Activated T-helper 17 cell treated with anti-CD3 and anti-CD28 coated beads, Interleukin-2, amount 50 U/mL, for 72 hours (primary cell): Measurements from ENCODE around the gene PCSK6. TPM values are rescaled to one million over a fixed set of nuclear protein-coding genes. Genes with fewer than 3 reads are reported as not detected.
"Not testable (repeated sequence)": the region's sequence is repeated elsewhere in the genome, so short reads cannot be mapped to it uniquely, and the experiment has no call there.

ENCODE experiments used
- ATAC-seq: fragments of 150-1000 bp; cut with Tn5 transposase; replicated peaks from 2 replicates; pipeline ENCODE4 v1.10.0; 2021; ENCODE audit warnings: mild to moderate bottlenecking, moderate library complexity
- H3K27ac Mint-ChIP-seq: one replicate; pipeline ENCODE4 v1.8.0; 2022; ENCODE audit warnings: mixed read lengths
- H3K27me3 Mint-ChIP-seq: one replicate; pipeline ENCODE4 v1.8.0; 2022; ENCODE audit warnings: mixed read lengths
- H3K36me3 Mint-ChIP-seq: one replicate; pipeline ENCODE4 v1.8.0; 2022; ENCODE audit warnings: low read depth, mild to moderate bottlenecking, mixed read lengths
- H3K4me1 Mint-ChIP-seq: one replicate; pipeline ENCODE4 v1.8.0; 2022; ENCODE audit warnings: mixed read lengths
- H3K4me3 Mint-ChIP-seq: one replicate; pipeline ENCODE4 v1.8.0; 2022; ENCODE audit warnings: mild to moderate bottlenecking, mixed read lengths
- H3K9me3 Mint-ChIP-seq: one replicate; pipeline ENCODE4 v1.8.0; 2022; ENCODE audit warnings: mixed read lengths
- total RNA-seq, 2 donors: library from RNA; stranded (reverse); gene quantifications; one replicate each; pipeline ENCODE4 v1.2.3, GENCODE V29; 2022

The PCSK6 gene
- total RNA-seq, 2 donors from 2014 or later, result 0.56 to 1.3 TPM

DNA sequence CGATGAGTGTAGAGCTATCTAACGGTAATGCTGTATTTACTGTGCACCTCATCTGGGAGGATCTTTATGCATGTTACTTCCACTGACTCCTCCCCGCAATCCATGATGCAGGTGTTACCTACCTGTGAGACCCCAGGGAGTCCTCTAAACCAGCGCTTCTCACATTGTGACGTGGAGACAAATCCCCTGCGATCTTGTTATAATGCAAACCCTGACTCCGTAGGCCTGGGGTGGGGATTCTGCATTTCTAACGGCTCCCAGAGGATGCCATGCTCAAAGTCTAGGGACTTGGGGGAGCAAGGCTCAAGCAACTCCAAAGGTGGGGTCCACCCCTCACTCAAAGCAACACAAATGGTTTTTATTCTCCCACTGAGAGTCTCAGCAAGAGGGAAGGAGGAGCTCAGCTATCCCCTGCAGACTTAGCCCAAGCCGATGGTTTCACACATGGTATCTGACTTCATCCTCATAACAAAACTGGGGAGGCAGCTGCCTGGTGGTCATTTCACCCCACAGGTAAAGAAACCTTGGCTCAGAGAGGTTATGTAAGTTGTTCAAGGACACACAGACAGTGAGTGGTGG is 63.6 kb downstream of the PCSK6 start:
- H3K4me3 Mint-ChIP-seq, result no peak overlapping the region
- no peak for ATAC-seq
- no peaks in the 10 kb centered on the region for H3K4me1 Mint-ChIP-seq
- H3K9me3 Mint-ChIP-seq, result peaks cover 3% of the 10 kb centered on the region
- H3K36me3 Mint-ChIP-seq, result no peaks in the 10 kb centered on the region
- no peak overlapping the region for H3K27ac Mint-ChIP-seq
- H3K27me3 Mint-ChIP-seq, result peaks cover 15% of the 10 kb centered on the region

DNA sequence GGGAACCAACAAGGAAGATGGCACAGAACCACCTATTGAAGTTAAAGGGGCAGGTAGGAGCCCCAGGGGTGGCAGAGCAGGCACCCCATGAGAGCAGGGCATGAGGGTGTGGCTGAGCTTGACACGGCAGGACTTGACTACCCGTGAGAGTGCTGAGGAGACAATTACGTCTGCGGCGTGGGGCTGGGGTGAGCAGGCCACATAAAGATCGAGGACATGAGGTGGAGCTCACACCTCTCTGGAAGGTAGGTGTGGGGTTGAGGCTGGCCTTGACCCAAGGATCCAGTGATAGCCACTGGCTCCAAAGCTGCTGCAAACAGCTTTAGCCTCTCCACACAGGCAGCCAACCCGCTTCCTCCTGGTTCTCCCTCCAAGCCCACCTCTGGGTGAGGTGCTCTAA is 64.5 kb downstream of the PCSK6 start:
- no peak for ATAC-seq
- Mint-ChIP-seq H3K36me3 (no peaks in the 10 kb centered on the region), H3K4me3 (no peak overlapping the region), H3K4me1 (no peaks in the 10 kb centered on the region), H3K27ac (no peak overlapping the region), H3K9me3 (peaks cover 3% of the 10 kb centered on the region), H3K27me3 (peaks cover 15% of the 10 kb centered on the region)

DNA sequence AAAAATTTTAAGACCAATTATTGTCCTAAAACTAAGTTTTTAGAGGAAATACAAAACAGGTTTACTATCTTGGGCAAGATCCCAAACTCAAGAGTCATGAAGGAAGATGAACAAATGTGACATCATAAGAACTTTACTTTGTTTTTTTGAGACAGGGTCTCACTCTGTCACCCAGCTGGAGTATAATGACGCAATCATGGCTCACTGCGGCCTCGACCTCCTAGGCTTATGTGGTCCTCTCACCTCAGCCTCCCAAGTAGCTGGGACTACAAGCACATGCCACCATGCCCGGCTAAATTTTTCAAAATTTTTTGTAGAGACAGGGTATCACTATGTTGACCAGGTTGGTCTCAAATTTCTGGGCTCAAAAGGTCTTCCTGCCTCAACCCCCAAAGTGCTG is 69.3 kb downstream of the PCSK6 start:
- Mint-ChIP-seq H3K36me3 (no peaks in the 10 kb centered on the region), H3K27me3 (peaks cover 21% of the 10 kb centered on the region), H3K4me1 (no peaks in the 10 kb centered on the region), H3K27ac (no peak overlapping the region), H3K4me3 (no peak overlapping the region), H3K9me3 (peaks cover 3% of the 10 kb centered on the region)
- ATAC-seq, result no peak

DNA sequence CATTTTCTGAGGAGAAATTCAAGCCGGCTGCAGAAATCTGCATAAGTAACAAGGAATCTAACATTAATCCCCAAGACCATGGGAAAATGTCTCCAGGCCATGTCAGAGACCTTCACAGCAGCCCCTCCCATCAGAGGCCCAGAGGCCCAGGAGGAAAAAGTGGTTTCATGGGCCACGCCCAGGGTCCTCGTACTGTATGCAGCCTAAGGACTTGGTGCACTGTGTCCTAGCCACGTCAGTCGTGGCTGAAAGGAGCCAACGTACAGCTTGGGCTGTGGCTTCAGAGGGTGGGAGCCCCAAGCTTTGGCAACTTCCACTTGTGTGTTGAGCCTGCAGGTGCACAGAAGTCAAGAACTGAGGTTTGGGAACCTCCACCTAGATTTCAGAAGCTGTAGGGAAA is 73.0 kb downstream of the PCSK6 start:
- H3K27ac Mint-ChIP-seq, H3K4me1 Mint-ChIP-seq, ATAC-seq, H3K36me3 Mint-ChIP-seq, H3K4me3 Mint-ChIP-seq, H3K9me3 Mint-ChIP-seq: not testable (repeated sequence)
- peaks cover 10% of the 10 kb centered on the region for H3K27me3 Mint-ChIP-seq

DNA sequence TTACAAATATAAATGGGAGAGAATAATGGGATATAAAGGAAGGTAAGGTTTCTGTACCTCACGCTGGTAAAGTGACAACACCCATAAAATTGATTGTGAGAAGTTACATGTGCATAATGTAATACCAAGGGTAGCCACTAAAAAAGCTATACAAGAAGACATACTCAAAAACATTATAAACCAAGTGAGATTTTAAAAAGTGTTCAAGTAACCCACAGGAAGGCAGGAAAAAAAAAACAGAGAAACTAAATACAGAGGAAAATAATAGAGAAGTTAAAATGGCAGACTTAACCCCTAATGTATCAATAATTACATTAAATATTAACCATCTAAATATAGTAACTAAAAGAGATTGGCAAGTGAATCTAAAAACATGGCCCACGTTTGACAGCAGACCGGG is 76.3 kb downstream of the PCSK6 start:
- no peak overlapping the region for H3K4me3 Mint-ChIP-seq
- no peaks in the 10 kb centered on the region for H3K9me3 Mint-ChIP-seq
- peaks cover 4% of the 10 kb centered on the region for H3K4me1 Mint-ChIP-seq
- H3K27ac Mint-ChIP-seq, result no peak overlapping the region
- no peaks in the 10 kb centered on the region for H3K36me3 Mint-ChIP-seq
- ATAC-seq, result no peak
- peaks cover 18% of the 10 kb centered on the region for H3K27me3 Mint-ChIP-seq

DNA sequence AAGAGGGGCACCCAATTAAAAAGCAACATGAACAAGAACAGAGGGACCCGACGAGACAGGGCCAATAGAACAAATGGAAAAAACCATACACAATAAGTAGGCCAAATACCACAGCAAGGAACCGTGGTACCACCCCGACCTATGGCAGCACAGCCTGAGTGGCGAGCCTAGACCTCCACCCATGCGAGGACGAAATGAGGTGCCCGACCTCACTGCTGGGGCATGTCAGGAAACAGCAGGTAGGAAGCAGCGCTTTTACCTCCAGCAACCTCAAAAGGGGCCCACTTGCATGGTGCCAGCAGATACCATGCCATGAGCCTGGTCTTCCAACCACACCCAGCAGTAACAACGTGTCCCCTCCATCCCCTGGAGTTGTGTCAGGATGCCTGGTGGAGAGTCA is 77.9 kb downstream of the PCSK6 start:
- H3K27me3 Mint-ChIP-seq, result peaks cover 29% of the 10 kb centered on the region
- ATAC-seq, result no peak
- no peak overlapping the region for H3K27ac Mint-ChIP-seq
- no peaks in the 10 kb centered on the region for H3K9me3 Mint-ChIP-seq
- H3K4me3 Mint-ChIP-seq, result no peak overlapping the region
- H3K4me1 Mint-ChIP-seq, result peaks cover 9% of the 10 kb centered on the region
- H3K36me3 Mint-ChIP-seq, result no peaks in the 10 kb centered on the region

DNA sequence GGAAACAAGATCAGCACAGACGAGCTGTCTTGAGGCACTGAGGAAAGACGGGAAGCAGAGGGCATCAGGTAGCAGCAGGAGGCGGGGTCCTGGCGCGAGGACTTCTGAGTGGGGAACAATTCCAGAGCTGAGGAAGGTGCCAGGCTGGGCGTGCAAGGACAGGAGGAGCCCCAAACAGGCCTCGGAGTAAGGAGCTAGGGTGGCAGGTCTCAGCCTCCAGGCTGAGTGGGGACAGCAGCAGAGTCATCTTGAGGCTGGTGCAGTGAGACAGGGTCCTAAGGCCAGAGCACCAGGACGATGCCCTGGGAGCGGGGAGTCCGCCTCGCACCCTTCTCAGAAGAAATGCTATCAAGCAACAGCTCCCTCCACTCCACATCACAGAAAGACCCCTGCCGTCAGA is 78.4 kb downstream of the PCSK6 start:
- no peak for ATAC-seq
- Mint-ChIP-seq H3K27ac (no peak overlapping the region), H3K9me3 (no peaks in the 10 kb centered on the region), H3K27me3 (peaks cover 32% of the 10 kb centered on the region), H3K4me3 (no peak overlapping the region), H3K4me1 (peaks cover 9% of the 10 kb centered on the region), H3K36me3 (no peaks in the 10 kb centered on the region)

DNA sequence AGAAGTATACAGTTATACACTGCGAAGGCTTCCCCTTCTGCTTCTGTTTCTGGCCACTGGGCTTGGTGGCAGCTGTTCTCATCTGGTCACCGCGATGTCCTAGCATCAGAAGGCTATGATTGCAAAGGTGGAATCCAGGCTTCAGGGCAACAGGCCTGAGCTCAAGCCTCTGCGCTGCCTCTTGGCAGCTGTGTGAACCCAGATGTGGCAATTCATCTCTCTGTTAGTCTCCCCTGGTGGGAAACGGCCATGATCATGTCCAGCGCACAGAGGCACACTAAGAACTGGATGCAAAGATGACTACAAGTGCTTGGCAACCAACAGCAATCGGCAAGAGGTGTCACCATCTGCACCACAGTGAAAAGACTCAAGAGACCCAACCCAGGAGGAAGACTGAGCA is 78.9 kb downstream of the PCSK6 start:
- Mint-ChIP-seq H3K27ac (no peak overlapping the region), H3K9me3 (no peaks in the 10 kb centered on the region), H3K27me3 (peaks cover 31% of the 10 kb centered on the region), H3K4me1 (peaks cover 9% of the 10 kb centered on the region), H3K36me3 (no peaks in the 10 kb centered on the region), H3K4me3 (no peak overlapping the region)
- ATAC-seq, result no peak

DNA sequence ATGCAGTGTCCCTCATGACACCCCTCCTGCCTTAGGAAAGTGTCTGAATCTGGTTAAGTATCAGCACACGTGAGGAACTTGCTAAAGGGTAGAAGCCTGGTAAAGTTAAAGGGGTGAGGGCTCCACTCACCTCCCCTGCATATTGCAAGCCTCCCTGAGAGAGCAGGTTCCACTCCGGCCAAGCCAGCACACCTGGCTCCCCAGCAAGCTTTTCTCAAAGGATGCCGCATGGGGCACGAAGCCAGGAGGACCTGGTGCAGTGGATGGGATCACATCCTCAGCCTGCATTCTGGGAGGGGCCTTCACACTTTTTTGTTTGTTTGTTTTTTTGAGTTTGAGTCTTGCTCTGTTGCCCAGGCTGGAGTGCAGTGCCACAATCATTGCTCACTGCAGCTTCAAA is 79.9 kb downstream of the PCSK6 start:
- no peaks in the 10 kb centered on the region for H3K9me3 Mint-ChIP-seq
- no peaks in the 10 kb centered on the region for H3K36me3 Mint-ChIP-seq
- H3K4me1 Mint-ChIP-seq, result peaks cover 9% of the 10 kb centered on the region
- H3K27ac Mint-ChIP-seq, result no peak overlapping the region
- H3K27me3 Mint-ChIP-seq, result peaks cover 30% of the 10 kb centered on the region
- H3K4me3 Mint-ChIP-seq, result no peak overlapping the region
- no peak for ATAC-seq

DNA sequence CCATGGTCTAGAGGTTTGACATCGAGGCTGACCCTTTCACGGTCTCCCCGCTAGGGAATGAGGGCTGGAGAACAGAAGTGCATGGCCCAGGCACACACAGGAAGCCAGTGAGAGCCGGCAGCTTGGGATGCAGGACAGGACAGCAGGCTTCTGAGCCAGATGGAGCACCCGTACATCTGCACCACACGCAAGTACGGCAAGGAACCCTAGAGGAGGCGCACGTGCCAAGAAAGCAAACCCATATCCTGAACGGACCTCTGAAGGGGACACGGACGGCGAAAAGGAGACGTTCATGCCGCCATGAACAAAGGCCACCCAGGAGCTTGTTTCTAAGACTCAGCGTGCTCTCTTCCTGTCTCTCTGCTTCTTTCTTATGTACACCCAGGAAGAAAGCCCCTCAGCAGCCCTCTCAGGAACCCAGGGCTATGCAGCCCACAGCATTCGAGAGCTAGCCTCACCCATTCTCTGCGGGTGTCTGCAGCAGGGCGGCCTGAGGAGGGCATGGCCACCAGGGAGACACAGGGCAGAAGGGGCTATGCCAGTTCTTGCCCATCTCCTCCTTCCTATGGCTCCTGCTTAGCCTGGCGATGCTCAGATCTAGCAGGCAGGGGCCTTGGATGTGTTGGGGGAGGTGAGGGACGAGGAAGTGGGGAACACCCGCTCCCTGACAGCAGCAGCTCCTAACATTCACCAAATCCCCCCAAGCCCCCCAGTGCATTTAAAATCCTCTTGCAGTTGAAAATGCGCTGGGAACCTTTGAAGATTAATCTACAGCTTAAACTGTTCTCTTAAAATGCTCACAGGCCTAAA is 81.3 kb downstream of the PCSK6 start:
- no peaks in the 10 kb centered on the region for H3K36me3 Mint-ChIP-seq
- ATAC-seq, result no peak
- H3K4me3 Mint-ChIP-seq, result no peak overlapping the region
- peaks cover 30% of the 10 kb centered on the region for H3K27me3 Mint-ChIP-seq
- H3K9me3 Mint-ChIP-seq, result no peaks in the 10 kb centered on the region
- no peak overlapping the region for H3K27ac Mint-ChIP-seq
- peaks cover 9% of the 10 kb centered on the region for H3K4me1 Mint-ChIP-seq

DNA sequence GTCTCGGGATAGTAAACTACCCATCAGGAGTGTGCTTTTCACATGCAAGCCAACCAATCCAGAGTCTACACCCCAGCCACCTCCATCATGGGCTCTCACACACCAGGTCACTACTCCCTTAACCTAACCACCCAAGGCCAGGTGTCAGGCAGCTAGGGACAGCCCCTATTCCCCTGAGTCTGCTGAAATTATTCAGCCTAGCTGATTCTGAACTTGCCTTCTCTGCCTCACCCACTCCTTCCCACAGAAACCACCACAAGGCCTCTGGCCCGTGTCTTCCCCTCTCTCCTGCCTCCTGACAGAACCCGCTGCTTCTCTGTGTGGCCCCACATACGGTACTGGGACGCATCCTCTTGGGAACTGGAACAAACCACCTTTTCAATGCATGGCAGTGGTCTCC is 82.1 kb downstream of the PCSK6 start:
- H3K4me1 Mint-ChIP-seq, result peaks cover 9% of the 10 kb centered on the region
- no peaks in the 10 kb centered on the region for H3K9me3 Mint-ChIP-seq
- peak; percentile 82 for ATAC-seq
- peaks cover 30% of the 10 kb centered on the region for H3K27me3 Mint-ChIP-seq
- H3K27ac Mint-ChIP-seq, result no peak overlapping the region
- no peak overlapping the region for H3K4me3 Mint-ChIP-seq
- H3K36me3 Mint-ChIP-seq, result no peaks in the 10 kb centered on the region

DNA sequence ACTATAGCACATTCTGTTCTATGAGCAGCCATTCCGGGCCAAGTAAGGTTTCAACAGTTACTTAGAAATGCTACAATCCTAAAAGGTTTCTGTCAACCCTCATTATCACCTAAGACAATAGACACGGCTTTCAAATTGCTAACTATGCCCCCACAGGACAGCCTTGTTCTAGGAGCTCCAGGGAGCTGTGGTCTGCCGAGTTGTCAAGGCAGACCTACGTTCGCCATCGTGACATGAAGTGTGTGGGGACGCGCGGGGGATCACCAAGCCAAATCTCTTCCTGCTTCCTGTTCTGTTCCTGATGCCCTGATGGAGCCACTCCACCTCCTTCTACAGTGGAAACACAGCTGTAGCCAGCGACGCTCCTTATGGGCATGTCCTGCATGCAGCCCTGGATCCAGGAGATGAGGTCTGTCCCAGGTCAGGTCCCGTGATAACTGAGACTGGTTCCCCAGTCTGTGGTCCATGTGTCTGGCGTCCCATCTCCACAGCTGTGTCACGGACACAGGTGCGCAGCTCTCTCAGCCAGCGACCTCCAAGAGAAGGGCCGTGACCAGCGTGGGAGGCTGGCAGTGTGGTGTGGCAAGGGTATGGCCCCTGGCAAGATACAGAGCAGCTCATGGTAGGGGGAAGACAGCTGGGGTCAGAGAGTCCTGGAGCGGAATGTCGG is 82.8 kb downstream of the PCSK6 start:
- no peaks in the 10 kb centered on the region for H3K9me3 Mint-ChIP-seq
- H3K36me3 Mint-ChIP-seq, result no peaks in the 10 kb centered on the region
- H3K4me1 Mint-ChIP-seq, result peaks cover 9% of the 10 kb centered on the region
- no peak overlapping the region for H3K27ac Mint-ChIP-seq
- ATAC-seq, result no peak
- no peak overlapping the region for H3K4me3 Mint-ChIP-seq
- peaks cover 30% of the 10 kb centered on the region for H3K27me3 Mint-ChIP-seq

DNA sequence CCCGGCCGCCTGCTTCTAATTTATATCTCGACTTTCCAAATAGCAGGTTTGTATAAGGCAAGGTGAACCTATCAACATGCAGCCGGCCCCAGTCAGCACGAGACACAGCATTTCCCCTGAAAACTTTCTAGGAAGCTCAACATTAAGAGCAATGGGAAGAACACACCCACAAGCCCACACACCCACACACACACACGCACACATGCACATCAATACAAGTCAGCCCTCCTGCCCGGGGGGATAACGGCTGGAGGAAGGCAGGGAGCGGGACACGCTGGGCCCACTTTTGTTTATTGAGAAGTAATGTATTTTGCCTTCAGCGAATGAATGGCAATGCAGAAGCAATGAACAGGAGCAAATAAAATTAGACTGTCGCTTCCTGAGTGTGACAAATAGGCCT is 83.5 kb downstream of the PCSK6 start:
- ATAC-seq, result no peak
- Mint-ChIP-seq H3K4me3 (no peak overlapping the region), H3K27me3 (peaks cover 30% of the 10 kb centered on the region), H3K4me1 (peaks cover 9% of the 10 kb centered on the region), H3K27ac (no peak overlapping the region), H3K9me3 (no peaks in the 10 kb centered on the region), H3K36me3 (no peaks in the 10 kb centered on the region)

DNA sequence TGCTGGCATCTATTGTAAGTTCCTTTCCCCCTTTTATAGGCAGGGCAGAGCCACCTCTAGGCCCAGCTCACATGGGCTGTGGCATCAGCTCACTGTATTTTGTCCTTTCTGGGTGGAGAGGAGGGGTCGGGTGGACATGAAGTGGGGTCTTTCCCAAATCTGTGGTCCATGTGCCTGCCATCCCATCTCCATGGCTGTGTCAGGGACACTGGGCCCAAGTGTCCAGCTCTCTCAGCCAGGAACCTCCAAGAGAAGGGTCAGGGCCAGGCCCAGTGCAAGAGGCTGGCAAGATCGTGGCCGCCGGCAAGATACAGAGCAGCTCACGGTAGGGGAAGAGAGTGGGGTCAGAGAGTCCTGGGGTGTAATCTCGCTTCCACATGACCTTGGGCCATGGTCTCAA is 85.3 kb downstream of the PCSK6 start:
- ATAC-seq, result no peak
- H3K9me3 Mint-ChIP-seq, result no peaks in the 10 kb centered on the region
- no peak overlapping the region for H3K27ac Mint-ChIP-seq
- no peaks in the 10 kb centered on the region for H3K36me3 Mint-ChIP-seq
- H3K27me3 Mint-ChIP-seq, result peaks cover 31% of the 10 kb centered on the region
- no peak overlapping the region for H3K4me3 Mint-ChIP-seq
- peaks cover 5% of the 10 kb centered on the region for H3K4me1 Mint-ChIP-seq

DNA sequence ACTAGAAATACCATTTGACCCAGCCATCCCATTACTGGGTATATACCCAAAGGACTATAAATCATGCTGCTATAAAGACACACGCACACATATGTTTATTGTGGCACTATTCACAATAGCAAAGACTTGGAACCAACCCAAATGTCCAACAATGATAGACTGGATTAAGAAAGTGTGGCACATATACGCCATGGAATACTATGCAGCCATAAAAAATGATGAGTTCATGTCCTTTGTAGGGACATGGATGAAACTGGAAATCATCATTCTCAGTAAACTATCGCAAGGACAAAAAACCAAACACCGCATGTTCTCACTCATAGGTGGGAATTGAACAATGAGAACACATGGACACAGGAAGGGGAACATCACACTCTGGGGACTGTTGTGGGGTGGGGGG is 86.6 kb downstream of the PCSK6 start:
- not testable (repeated sequence) for H3K4me3 Mint-ChIP-seq, ATAC-seq, H3K9me3 Mint-ChIP-seq, H3K4me1 Mint-ChIP-seq, H3K36me3 Mint-ChIP-seq, H3K27ac Mint-ChIP-seq
- peaks cover 35% of the 10 kb centered on the region for H3K27me3 Mint-ChIP-seq
